Spleen (tissue), 11 donors: ENCODE data around the gene CDIP1. TPM values are rescaled to one million over a fixed set of nuclear protein-coding genes. Genes with fewer than 3 reads are reported as not detected.

Source experiments
- DNase-seq: peaks from one replicate; pipeline ENCODE4 v3.0.0-alpha.2; 2020
- H3K27ac ChIP-seq, 8 donors: fragments of 200-600 bp; sonication (generic) in 7 of 8; 1 replicate in 4 of 8; 2 replicates in 4 of 8; pipeline versions ENCODE4 v1.5.0 to v1.8.0; 2016 to 2021; ENCODE audit warnings: inconsistent platforms in 4 of 8, mild to moderate bottlenecking in 4 of 8, moderate library complexity in 1 of 8
- H3K27me3 ChIP-seq, 7 donors: fragments of 200-600 bp; sonication (generic) in 6 of 7; replicated peaks in 1 of 7; 1 replicate in 4 of 7; 2 replicates in 3 of 7; pipeline versions ENCODE4 v1.5.0 to v1.8.0; 2016 to 2021; ENCODE audit warnings: inconsistent platforms in 3 of 7, mild to moderate bottlenecking in 1 of 7
- H3K36me3 ChIP-seq, 6 donors: fragments of 200-600 bp; sonication (generic) in 5 of 6; 1 replicate in 4 of 6; 2 replicates in 2 of 6; pipeline versions ENCODE4 v1.5.0 to v1.8.0; 2016 to 2021; ENCODE audit warnings: inconsistent platforms in 2 of 6
- H3K4me1 ChIP-seq, 6 donors: fragments of 200-600 bp; sonication (generic) in 5 of 6; 1 replicate in 3 of 6; 2 replicates in 3 of 6; pipeline versions ENCODE4 v1.5.0 to v1.8.0; 2016 to 2021; ENCODE audit warnings: inconsistent platforms in 3 of 6
- H3K4me3 ChIP-seq, 8 donors: fragments of 200-600 bp; sonication (generic) in 7 of 8; 1 replicate in 4 of 8; 2 replicates in 4 of 8; pipeline versions ENCODE4 v1.5.0 to v1.8.0; 2016 to 2021; ENCODE audit warnings: inconsistent platforms in 4 of 8, mild to moderate bottlenecking in 4 of 8, moderate library complexity in 2 of 8
- H3K9me3 ChIP-seq, 8 donors: fragments of 200-600 bp; sonication (generic) in 7 of 8; 1 replicate in 4 of 8; 2 replicates in 4 of 8; pipeline versions ENCODE4 v1.5.0 to v1.8.0; 2016 to 2021; ENCODE audit warnings: inconsistent platforms in 4 of 8
- POLR2A ChIP-seq, 3 donors: fragments of 450-650 bp; IDR thresholded peaks; one replicate each; pipeline ENCODE4 v1.5.1; 2017; ENCODE audit warnings: antibody characterized with exemption in 3 of 3, mild to moderate bottlenecking in 1 of 3
- POLR2AphosphoS5 ChIP-seq, 3 donors: sonication (generic); formaldehyde crosslinking; IDR thresholded peaks; one replicate each; pipeline ENCODE4 v1.5.1; 2017; ENCODE audit warnings: antibody characterized with exemption in 3 of 3
- WGBS, 5 donors: extraction: QIAGEN DNeasy Blood & Tissue Kit in 3 of 5; methylation state at CpG; one replicate each; pipeline versions ENCODE4 v1.1.5 to v1.1.7; 2013 to 2018; 5-methylcytosine and 5-hydroxymethylcytosine counted together
- intact Hi-C: fragments of 100-400 bp; cut with DNase I; formaldehyde crosslinking; loops from one replicate; pipeline ENCODE4 v1.15.0; 2023; ENCODE audit warnings: low total_unique reads
- polyA plus RNA-seq, 3 donors: library from polyadenylated mRNA; stranded (reverse); fragments of 200-250 nt; gene quantifications; one replicate each; pipeline ENCODE4 v1.2.1, GENCODE V29; 2013
- total RNA-seq, 7 donors: library from RNA; depleted of rRNA in 3 of 7; stranded (reverse); fragments of >200 nt in 3 of 7; fragmentation: NEBNext Ultra II Directional in 4 of 7; extraction: Animal tissue kit (Norgen Biotek cat#: 25700) in 4 of 7; gene quantifications; one replicate each; pipeline versions ENCODE4 v1.1.0 to v1.2.1, GENCODE V29; 2016 to 2021
- TF ChIP-seq, protein P1 (sequence below), 11 experiments: fragments of 200-600 bp in 7 of 11; fragments of 450-650 bp in 4 of 11; sonication (generic) in 4 of 11; IDR thresholded peaks in 8 of 11; conservative IDR thresholded peaks in 3 of 11; 1 replicate in 7 of 11; 2 replicates in 4 of 11; pipeline versions ENCODE4 v1.4.0 to v1.8.0; 2016 to 2021; ENCODE audit warnings: antibody characterized with exemption in 11 of 11, inconsistent platforms in 4 of 11, mild to moderate bottlenecking in 1 of 11
- donor health status: healthy with polysubstance abuse.
- donor health status: DM: no; HTN: no; CAD: no; lungs with moderate emphysema.
- donor health status: DM: no; HTN: no; CAD: no.
- donor health status: Bipolar disorder and iron deficiency.
- donor health status: healthy.
- donor health status: DM: no; HTN: no; CAD: no.
- donor health status: DM: yes; HTN: yes; CAD: no.

Gene CDIP1
- total and polyA plus RNA-seq, 10 donors = 9.6 to 26.9 (median 19.2) TPM

DNA sequence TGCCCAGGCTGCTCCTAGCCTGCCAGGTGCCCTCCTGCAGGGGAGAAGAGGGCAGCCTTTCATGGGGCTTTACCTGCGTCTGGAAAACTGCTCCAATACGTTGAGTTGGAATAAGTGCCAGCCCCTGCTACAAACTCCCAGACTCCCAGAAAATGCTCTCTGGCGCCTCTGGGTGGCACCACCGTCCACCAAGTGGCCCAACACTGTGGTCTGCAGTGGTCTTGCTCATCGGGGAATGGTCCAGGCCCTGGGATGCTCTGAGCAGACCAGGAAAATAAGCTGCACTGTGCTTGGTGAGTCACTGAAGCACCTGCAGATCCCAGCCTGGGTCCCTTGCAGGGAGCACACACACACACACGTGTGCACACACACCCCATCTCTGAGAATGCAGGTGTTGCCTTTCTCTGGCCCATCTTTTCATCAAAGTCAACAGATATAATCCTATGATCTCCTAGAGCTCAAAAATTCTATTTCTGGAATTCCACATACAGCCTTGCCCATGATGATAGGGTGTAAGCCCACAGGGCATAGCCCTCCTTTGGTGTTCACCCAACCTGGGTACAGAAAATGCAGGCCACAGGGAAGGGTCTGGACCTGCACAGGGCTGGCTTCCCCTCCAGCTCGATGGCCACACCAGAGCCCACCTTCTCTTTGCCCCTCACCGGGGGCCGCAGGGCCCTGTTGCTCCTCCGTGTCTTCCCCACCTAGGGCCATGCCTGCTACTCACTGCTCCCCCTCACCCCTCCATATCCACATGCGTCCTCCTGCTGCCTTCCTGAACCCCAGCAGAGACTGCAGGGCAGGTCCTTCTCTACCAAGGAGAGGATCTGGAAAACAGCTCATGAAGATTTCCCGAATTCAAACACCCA, 20.5 kb downstream of the CDIP1 start:
- no peak overlapping the region for H3K27ac ChIP-seq
- peaks cover 29 to 60% (median 39%) of the 10 kb centered on the region in 6 donors for H3K4me1 ChIP-seq
- peak; percentile 65 for DNase-seq
- 72 to 81% (median 78%) methylated on average over 12 of the region's 12 CpGs for WGBS, 5 donors
- intact Hi-C loops = no loop called here
- H3K36me3 ChIP-seq = peaks cover 0 to 29% (median 4%) of the 10 kb centered on the region in 6 donors
- H3K27me3 ChIP-seq = no peaks in the 10 kb centered on the region
- H3K9me3 ChIP-seq = no peaks in the 10 kb centered on the region
- TF ChIP-seq POLR2A (IDR thresholded peaks at IDR 0.05) = no peak
- TF ChIP-seq, protein P1, sequence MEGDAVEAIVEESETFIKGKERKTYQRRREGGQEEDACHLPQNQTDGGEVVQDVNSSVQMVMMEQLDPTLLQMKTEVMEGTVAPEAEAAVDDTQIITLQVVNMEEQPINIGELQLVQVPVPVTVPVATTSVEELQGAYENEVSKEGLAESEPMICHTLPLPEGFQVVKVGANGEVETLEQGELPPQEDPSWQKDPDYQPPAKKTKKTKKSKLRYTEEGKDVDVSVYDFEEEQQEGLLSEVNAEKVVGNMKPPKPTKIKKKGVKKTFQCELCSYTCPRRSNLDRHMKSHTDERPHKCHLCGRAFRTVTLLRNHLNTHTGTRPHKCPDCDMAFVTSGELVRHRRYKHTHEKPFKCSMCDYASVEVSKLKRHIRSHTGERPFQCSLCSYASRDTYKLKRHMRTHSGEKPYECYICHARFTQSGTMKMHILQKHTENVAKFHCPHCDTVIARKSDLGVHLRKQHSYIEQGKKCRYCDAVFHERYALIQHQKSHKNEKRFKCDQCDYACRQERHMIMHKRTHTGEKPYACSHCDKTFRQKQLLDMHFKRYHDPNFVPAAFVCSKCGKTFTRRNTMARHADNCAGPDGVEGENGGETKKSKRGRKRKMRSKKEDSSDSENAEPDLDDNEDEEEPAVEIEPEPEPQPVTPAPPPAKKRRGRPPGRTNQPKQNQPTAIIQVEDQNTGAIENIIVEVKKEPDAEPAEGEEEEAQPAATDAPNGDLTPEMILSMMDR (IDR thresholded peaks at IDR 0.05 in 8 of 11, conservative IDR thresholded peaks at IDR 0.05 in 3 of 11) = peak in 6 of 11 experiments; percentile 8 to 30 (median 18)
- peak in 1 of 3 donors; percentile 17 for TF ChIP-seq POLR2AphosphoS5 (IDR thresholded peaks at IDR 0.05)
- no peak overlapping the region for H3K4me3 ChIP-seq

DNA sequence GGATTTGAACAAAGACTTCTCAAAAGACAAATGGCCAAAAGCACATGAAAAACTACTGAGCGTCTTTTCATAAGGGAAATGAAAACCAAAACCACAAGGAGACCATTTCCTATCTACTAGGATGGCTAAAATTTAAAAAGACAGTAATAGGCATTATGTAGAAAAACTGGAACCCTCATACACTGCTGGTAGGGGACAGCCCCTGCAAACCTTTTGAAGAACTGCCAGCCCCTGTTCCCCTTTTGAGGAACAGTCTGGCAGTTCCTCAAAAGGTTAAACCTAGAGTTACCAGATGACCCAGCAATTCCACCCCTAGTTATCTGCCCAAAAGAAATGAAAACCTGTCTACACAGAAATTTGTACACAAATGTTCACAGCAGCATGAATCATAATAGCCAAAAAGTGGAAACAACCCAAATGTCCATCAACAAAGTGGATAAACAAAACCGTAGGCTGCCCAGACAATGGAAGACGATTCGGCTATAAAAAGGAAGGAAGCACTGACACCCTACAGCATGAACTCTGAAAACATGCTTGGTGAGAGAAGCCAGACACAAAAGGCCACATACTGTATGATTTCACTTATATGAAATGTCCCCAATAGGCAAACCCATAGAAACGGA, 22.9 kb downstream of the CDIP1 start:
- no peaks in the 10 kb centered on the region for H3K27me3 ChIP-seq
- peaks cover 29 to 72% (median 47%) of the 10 kb centered on the region in 6 donors for H3K4me1 ChIP-seq
- peak; percentile 59 for DNase-seq
- H3K27ac ChIP-seq = peak overlapping the region; percentile 54 to 89 (median 76)
- intact Hi-C loops = no loop called here
- H3K4me3 ChIP-seq = peak overlapping the region in 2 of 8 donors; percentile 2 to 42
- TF ChIP-seq POLR2A (IDR thresholded peaks at IDR 0.05) (no peak), POLR2AphosphoS5 (IDR thresholded peaks at IDR 0.05) (peak in 1 of 3 donors; percentile 41)
- TF ChIP-seq, protein P1 (IDR thresholded peaks at IDR 0.05 in 8 of 11, conservative IDR thresholded peaks at IDR 0.05 in 3 of 11) = no peak
- H3K36me3 ChIP-seq = peaks cover 0 to 39% (median 26%) of the 10 kb centered on the region in 6 donors
- 10 to 20% (median 13%) methylated on average over 5 of the region's 5 CpGs for WGBS, 5 donors
- no peaks in the 10 kb centered on the region for H3K9me3 ChIP-seq

DNA sequence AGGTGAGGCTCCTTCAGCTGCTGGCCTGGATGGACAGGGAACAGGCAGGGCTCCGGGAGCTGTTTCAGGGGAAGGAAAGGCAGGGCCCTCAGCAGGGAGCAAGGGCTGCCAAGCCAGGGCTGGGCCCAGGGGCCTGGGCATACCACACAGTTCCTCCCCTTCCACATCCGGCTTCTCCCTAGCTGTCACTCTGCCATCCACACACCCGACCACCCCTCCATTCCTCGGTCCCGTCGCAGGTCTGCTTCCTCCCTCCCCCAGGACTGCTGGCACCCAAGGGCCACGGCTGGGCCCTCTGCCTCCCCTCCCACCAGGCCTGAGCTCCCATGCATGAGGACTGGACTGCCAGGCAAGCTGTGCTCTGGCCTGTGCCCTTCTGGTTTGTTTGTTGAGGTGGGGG, 24.0 kb downstream of the CDIP1 start:
- TF ChIP-seq POLR2AphosphoS5 (IDR thresholded peaks at IDR 0.05) = peak in 2 of 3 donors; percentile 31 to 64
- TF ChIP-seq POLR2A (IDR thresholded peaks at IDR 0.05) = no peak
- TF ChIP-seq, protein P1 (IDR thresholded peaks at IDR 0.05 in 8 of 11, conservative IDR thresholded peaks at IDR 0.05 in 3 of 11) = no peak
- H3K9me3 ChIP-seq = no peaks in the 10 kb centered on the region
- H3K27me3 ChIP-seq = no peaks in the 10 kb centered on the region
- WGBS, 5 donors = 11 to 34% (median 28%) methylated on average over 5 to 7 of the region's 7 CpGs
- peak; percentile 77 for DNase-seq
- peaks cover 29 to 75% (median 47%) of the 10 kb centered on the region in 6 donors for H3K4me1 ChIP-seq
- peaks cover 4 to 47% (median 35%) of the 10 kb centered on the region in 6 donors for H3K36me3 ChIP-seq
- intact Hi-C loops = no loop called here
- H3K4me3 ChIP-seq = no peak overlapping the region
- peak overlapping the region; percentile 54 to 89 (median 76) for H3K27ac ChIP-seq

DNA sequence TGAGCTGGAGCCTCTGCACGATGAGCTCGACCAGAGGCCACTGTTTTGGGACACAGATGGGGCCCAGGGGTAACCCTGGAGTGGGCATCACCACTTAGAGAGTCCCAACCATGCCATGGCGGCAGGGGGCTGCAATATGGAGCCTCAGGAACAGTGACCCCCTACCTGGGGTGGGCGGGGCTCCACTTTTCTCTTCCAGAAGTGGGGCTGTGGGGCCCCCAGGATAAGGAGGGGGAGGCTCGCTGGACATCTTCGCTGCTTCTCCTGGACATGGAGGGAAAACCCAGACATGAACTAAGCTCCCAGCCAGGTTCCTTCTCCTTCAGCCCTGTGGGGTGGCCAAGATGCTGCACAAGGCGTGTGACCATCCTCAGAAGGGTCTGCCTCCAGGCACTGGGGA, 24.7 kb downstream of the CDIP1 start:
- intact Hi-C loops = no loop called here
- WGBS, 5 donors = 82 to 95% (median 94%) methylated on average over 5 to 7 of the region's 7 CpGs
- Histone ChIP-seq H3K9me3 (no peaks in the 10 kb centered on the region), H3K27ac (peak overlapping the region; percentile 54 to 89 (median 76)), H3K4me3 (no peak overlapping the region), H3K36me3 (peaks cover 4 to 54% (median 43%) of the 10 kb centered on the region in 6 donors), H3K27me3 (no peaks in the 10 kb centered on the region), H3K4me1 (peaks cover 29 to 75% (median 47%) of the 10 kb centered on the region in 6 donors)
- TF ChIP-seq POLR2A (IDR thresholded peaks at IDR 0.05) (no peak), POLR2AphosphoS5 (IDR thresholded peaks at IDR 0.05) (no peak)
- peak; percentile 73 for DNase-seq
